ENCODE results near the gene FOSL2. TPM values are rescaled to one million over a fixed set of nuclear protein-coding genes. Genes with fewer than 3 reads are reported as not detected.

The FOSL2 gene
- polyA plus RNA-seq, 3 donors = 24.8 to 270 (median 28.6) TPM

DNA sequence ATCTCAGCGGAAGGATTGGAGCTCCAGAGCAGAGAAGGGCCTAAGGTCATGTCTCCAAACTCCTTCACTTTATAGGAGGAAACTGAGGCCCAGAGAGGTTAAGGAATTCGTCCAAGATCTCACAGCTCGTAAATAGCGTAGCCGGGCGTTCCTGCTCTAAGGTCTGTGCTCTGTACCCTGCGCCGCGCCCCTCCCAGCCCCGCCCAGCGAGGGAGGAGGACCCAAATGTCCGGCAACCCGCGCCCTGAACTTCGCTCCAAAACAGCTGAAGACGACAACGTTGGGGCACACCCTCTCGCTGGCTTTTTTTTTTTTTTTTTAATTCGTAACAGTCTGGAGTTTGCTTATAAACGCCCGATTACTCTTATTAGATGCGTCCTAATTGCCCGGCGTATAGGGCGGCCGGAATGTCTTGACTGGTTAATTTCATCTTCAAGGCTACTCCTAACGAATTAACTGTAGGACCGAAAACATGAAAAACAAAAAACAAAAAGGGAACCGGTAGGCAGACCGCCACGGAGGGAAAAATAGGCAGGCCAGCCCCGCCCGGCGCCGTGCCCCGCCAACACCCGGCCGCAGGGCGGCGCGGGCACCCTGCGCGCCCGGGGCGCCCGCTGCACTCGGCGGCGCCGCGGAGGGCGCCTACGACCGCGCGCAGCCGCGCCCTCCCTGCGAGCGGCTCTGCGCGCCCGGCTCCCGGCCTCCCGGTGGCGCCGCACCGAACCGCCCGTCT is 928 bp upstream of the FOSL2 start:
- Histone ChIP-seq H3K27ac (ENCODE audit: low read depth in 1 of 2, low read length in 2 of 2) (peak overlapping the region; percentile 97), H4K20me1 (ENCODE audit: insufficient read depth, low read length) (peaks cover 40% of the 10 kb centered on the region), H3K4me1 (ENCODE audit: control insufficient read depth in 1 of 2, insufficient read depth in 2 of 2, low read length in 2 of 2) (peaks cover 18 to 29% of the 10 kb centered on the region in 2 donors), H3K79me2 (ENCODE audit: insufficient read depth, low read length) (peaks cover 41% of the 10 kb centered on the region), H3K27me3 (ENCODE audit: control insufficient read depth in 2 of 2, insufficient read depth in 2 of 2, low read length in 2 of 2) (no peaks in the 10 kb centered on the region), H3K4me3 (replicated peaks in 1 of 3; ENCODE audit: low read depth in 2 of 3, low read length in 3 of 3) (peak overlapping the region; percentile 74 to 92 (median 85)), H3K36me3 (replicated peaks in 1 of 2; ENCODE audit: control insufficient read depth in 1 of 2, insufficient read depth in 2 of 2, low read length in 2 of 2) (peaks cover 0 to 5% of the 10 kb centered on the region in 2 donors), H3K9ac (ENCODE audit: insufficient read depth, low read length, poor library complexity, severe bottlenecking) (peak overlapping the region; percentile 100), H2AFZ (ENCODE audit: insufficient read depth, low read depth, low read length, poor library complexity, severe bottlenecking) (no peak overlapping the region), H3K9me3 (replicated peaks in 1 of 2; ENCODE audit: control insufficient read depth in 1 of 2, insufficient read depth in 1 of 2, low read length in 2 of 2) (no peaks in the 10 kb centered on the region), H3K4me2 (replicated peaks; ENCODE audit: extremely low read depth, low read length, poor library complexity, severe bottlenecking) (peak overlapping the region; percentile 89)
- peaks cover 16% of the 10 kb centered on the region for H3K4me1 Mint-ChIP-seq
- under 1% methylated on average over 63 of the region's 70 CpGs for WGBS (ENCODE audit: insufficient coverage)
- H3K27ac Mint-ChIP-seq = peak overlapping the region in 6 of 7 donors; percentile 94 to 99 (median 98)
- H3K4me3 Mint-ChIP-seq = peak overlapping the region; percentile 90 to 92
- intact Hi-C loops (cut with micrococcal nuclease) = loop anchor here (2.0 to 10.0 kb wide), 8 partner anchors 15 to 684 kb away; partner anchors contain the start of genes BABAM2 (in 2 of the 2) and RBKS (in 2 of the 2)
- TF ChIP-seq, protein P1, sequence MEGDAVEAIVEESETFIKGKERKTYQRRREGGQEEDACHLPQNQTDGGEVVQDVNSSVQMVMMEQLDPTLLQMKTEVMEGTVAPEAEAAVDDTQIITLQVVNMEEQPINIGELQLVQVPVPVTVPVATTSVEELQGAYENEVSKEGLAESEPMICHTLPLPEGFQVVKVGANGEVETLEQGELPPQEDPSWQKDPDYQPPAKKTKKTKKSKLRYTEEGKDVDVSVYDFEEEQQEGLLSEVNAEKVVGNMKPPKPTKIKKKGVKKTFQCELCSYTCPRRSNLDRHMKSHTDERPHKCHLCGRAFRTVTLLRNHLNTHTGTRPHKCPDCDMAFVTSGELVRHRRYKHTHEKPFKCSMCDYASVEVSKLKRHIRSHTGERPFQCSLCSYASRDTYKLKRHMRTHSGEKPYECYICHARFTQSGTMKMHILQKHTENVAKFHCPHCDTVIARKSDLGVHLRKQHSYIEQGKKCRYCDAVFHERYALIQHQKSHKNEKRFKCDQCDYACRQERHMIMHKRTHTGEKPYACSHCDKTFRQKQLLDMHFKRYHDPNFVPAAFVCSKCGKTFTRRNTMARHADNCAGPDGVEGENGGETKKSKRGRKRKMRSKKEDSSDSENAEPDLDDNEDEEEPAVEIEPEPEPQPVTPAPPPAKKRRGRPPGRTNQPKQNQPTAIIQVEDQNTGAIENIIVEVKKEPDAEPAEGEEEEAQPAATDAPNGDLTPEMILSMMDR (IDR thresholded peaks at IDR 0.05) = peak; percentile 8
- peaks cover 5 to 6% of the 10 kb centered on the region in 2 donors for H3K36me3 Mint-ChIP-seq
- peaks cover 0 to 16% (median 0%) of the 10 kb centered on the region in 7 donors for H3K9me3 Mint-ChIP-seq
- DNase-seq = peak; percentile 67 to 86 (median 67)
- H3K27me3 Mint-ChIP-seq (ENCODE audit: low read depth in 3 of 3) = peaks cover 1 to 5% (median 3%) of the 10 kb centered on the region in 3 donors

DNA sequence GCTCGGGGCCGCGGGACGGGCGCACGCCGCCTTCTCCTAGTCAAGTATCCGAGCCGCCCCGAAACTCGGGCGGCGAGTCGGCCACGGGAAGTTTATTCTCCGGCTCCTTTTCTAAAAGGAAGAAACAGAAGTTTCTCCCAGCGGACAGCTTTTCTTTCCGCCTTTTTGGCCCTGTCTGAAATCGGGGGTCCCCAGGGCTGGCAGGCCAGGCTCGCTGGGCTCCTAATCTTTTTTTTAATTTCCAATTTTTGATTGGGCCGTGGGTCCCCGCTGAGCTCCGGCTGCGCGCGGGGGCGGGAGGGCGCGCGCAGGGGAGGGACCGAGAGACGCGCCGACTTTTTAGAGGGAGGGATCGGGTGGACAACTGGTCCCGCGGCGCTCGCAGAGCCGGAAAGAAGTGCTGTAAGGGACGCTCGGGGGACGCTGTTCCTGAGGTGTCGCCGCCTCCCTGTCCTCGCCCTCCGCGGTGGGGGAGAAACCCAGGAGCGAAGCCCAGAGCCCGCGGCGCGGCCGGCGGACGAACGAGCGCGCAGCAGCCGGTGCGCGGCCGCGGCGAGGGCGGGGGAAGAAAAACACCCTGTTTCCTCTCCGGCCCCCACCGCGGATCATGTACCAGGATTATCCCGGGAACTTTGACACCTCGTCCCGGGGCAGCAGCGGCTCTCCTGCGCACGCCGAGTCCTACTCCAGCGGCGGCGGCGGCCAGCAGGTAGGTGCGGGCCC is 617 bp downstream of the FOSL2 start:
- peaks cover 57% of the 10 kb centered on the region for H3K79me2 ChIP-seq (ENCODE audit: insufficient read depth, low read length)
- no peaks in the 10 kb centered on the region for H3K9me3 ChIP-seq (replicated peaks in 1 of 2; ENCODE audit: control insufficient read depth in 1 of 2, insufficient read depth in 1 of 2, low read length in 2 of 2)
- TF ChIP-seq, protein P1 (IDR thresholded peaks at IDR 0.05) = no peak
- peaks cover 4 to 17% of the 10 kb centered on the region in 2 donors for H3K36me3 ChIP-seq (replicated peaks in 1 of 2; ENCODE audit: control insufficient read depth in 1 of 2, insufficient read depth in 2 of 2, low read length in 2 of 2)
- Mint-ChIP-seq H3K27me3 (ENCODE audit: low read depth in 3 of 3) (peaks cover 0 to 3% (median 2%) of the 10 kb centered on the region in 3 donors), H3K4me3 (no peak overlapping the region), H3K27ac (peak overlapping the region in 4 of 7 donors; percentile 87 to 99 (median 94)), H3K36me3 (peaks cover 6 to 17% of the 10 kb centered on the region in 2 donors), H3K4me1 (peaks cover 28% of the 10 kb centered on the region), H3K9me3 (peaks cover 0 to 16% (median 0%) of the 10 kb centered on the region in 7 donors)
- H3K27me3 ChIP-seq (ENCODE audit: control insufficient read depth in 2 of 2, insufficient read depth in 2 of 2, low read length in 2 of 2) = no peaks in the 10 kb centered on the region
- no peak for DNase-seq
- intact Hi-C loops (cut with micrococcal nuclease) = loop anchor here (2.0 to 10.0 kb wide), 7 partner anchors 14 to 686 kb away; partner anchors contain the start of genes BABAM2 (in 2 of the 2) and RBKS (in 2 of the 2)
- peak overlapping the region; percentile 100 for H3K9ac ChIP-seq (ENCODE audit: insufficient read depth, low read length, poor library complexity, severe bottlenecking)
- WGBS (ENCODE audit: insufficient coverage) = under 1% methylated on average over 80 of the region's 81 CpGs
- H3K4me3 ChIP-seq (replicated peaks in 1 of 3; ENCODE audit: low read depth in 2 of 3, low read length in 3 of 3) = peak overlapping the region; percentile 92 to 98 (median 97)
- H4K20me1 ChIP-seq (ENCODE audit: insufficient read depth, low read length) = peaks cover 56% of the 10 kb centered on the region
- peaks cover 30 to 45% of the 10 kb centered on the region in 2 donors for H3K4me1 ChIP-seq (ENCODE audit: control insufficient read depth in 1 of 2, insufficient read depth in 2 of 2, low read length in 2 of 2)
- peak overlapping the region; percentile 97 for H3K27ac ChIP-seq (ENCODE audit: low read depth in 1 of 2, low read length in 2 of 2)
- no peak overlapping the region for H2AFZ ChIP-seq (ENCODE audit: insufficient read depth, low read depth, low read length, poor library complexity, severe bottlenecking)
- peak overlapping the region; percentile 89 for H3K4me2 ChIP-seq (replicated peaks; ENCODE audit: extremely low read depth, low read length, poor library complexity, severe bottlenecking)

Data from CD14-positive monocyte (primary cell).